ENCODE measurements around the gene BLTP3B. TPM values are rescaled to one million over a fixed set of nuclear protein-coding genes. Genes with fewer than 3 reads are reported as not detected.

Gene BLTP3B
- total and polyA plus RNA-seq, 2 experiments from 2014 or later = 14.1 to 21.9 TPM

- Histone ChIP-seq H3K9me3 (ENCODE audit: low read depth) (no peaks in the 10 kb centered on the region), H3K27me3 (no peaks in the 10 kb centered on the region), H3K27ac (no peak overlapping the region)
Observed at GRCh38 chr12:100151769-100152168, 9.1 kb upstream of the BLTP3B start.

DNA sequence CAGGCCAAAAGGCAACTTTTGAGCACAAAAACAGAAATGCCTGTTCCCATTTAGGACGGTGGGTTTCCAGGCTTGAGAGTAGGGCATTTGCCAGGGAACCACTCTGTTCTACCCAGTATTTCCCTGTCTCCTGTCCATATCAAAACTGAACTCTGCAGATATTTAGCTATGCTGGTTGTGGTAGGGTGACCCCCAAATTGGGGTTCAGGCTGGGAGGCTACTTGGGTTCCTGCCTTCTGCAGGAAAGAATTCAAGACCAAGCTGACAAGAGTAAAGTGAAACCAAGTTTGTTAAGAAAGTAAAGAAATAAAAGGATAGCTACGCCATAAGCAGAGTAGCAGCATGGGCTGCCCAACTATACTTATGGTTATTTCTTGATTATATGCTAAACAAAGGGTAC is 3.6 kb upstream of the BLTP3B start:
- no peaks in the 10 kb centered on the region for H3K9me3 ChIP-seq (ENCODE audit: low read depth)
- H3K27ac ChIP-seq = no peak overlapping the region
- DNase-seq (ENCODE audit: low read depth in 1 of 2, low spot score in 1 of 2) = no peak
- no peak overlapping the region for H3K4me3 ChIP-seq
- no peaks in the 10 kb centered on the region for H3K36me3 ChIP-seq
- H3K27me3 ChIP-seq = no peaks in the 10 kb centered on the region
- H3K4me1 ChIP-seq (ENCODE audit: low read depth) = peaks cover 5% of the 10 kb centered on the region
- TF ChIP-seq CTCF (IDR thresholded peaks at IDR 0.05; ENCODE audit: low read depth, low read length) = no peak

More at GRCh38 chr12:100151769-100152168, 9.1 kb upstream of the BLTP3B start:
- no peak for DNase-seq (ENCODE audit: low read depth in 1 of 2, low spot score in 1 of 2)
- no peak overlapping the region for H3K4me3 ChIP-seq
- no peak for TF ChIP-seq CTCF (IDR thresholded peaks at IDR 0.05; ENCODE audit: low read depth, low read length)
- H3K4me1 ChIP-seq (ENCODE audit: low read depth) = no peaks in the 10 kb centered on the region
- H3K36me3 ChIP-seq = no peaks in the 10 kb centered on the region

GRCh38 chr12:100145643-100146042 is 3.0 kb upstream of the BLTP3B start:
- DNase-seq (ENCODE audit: low read depth in 1 of 2, low spot score in 1 of 2) = no peak
- Histone ChIP-seq H3K27me3 (no peaks in the 10 kb centered on the region), H3K27ac (no peak overlapping the region), H3K4me3 (no peak overlapping the region), H3K36me3 (no peaks in the 10 kb centered on the region), H3K9me3 (ENCODE audit: low read depth) (no peaks in the 10 kb centered on the region), H3K4me1 (ENCODE audit: low read depth) (peaks cover 8% of the 10 kb centered on the region)
- TF ChIP-seq CTCF (IDR thresholded peaks at IDR 0.05; ENCODE audit: low read depth, low read length) = no peak

GRCh38 chr12:100141998-100142850 is 450 bp downstream of the BLTP3B start:
- no peaks in the 10 kb centered on the region for H3K36me3 ChIP-seq
- H3K4me1 ChIP-seq (ENCODE audit: low read depth) = peaks cover 22% of the 10 kb centered on the region
- H3K27me3 ChIP-seq = no peaks in the 10 kb centered on the region
- TF ChIP-seq CTCF (IDR thresholded peaks at IDR 0.05; ENCODE audit: low read depth, low read length) = no peak
- peak in 1 of 2 donors; percentile 79 for DNase-seq (ENCODE audit: low read depth in 1 of 2, low spot score in 1 of 2)
- H3K4me3 ChIP-seq = peak overlapping the region; percentile 97
- no peaks in the 10 kb centered on the region for H3K9me3 ChIP-seq (ENCODE audit: low read depth)
- peak overlapping the region; percentile 97 for H3K27ac ChIP-seq

GRCh38 chr12:100141666-100141997 is 1.0 kb downstream of the BLTP3B start:
- Histone ChIP-seq H3K9me3 (ENCODE audit: low read depth) (no peaks in the 10 kb centered on the region), H3K27ac (peak overlapping the region; percentile 97), H3K36me3 (no peaks in the 10 kb centered on the region), H3K27me3 (no peaks in the 10 kb centered on the region), H3K4me3 (peak overlapping the region; percentile 97), H3K4me1 (ENCODE audit: low read depth) (peaks cover 22% of the 10 kb centered on the region)
- no peak for TF ChIP-seq CTCF (IDR thresholded peaks at IDR 0.05; ENCODE audit: low read depth, low read length)
- peak in 1 of 2 donors; percentile 87 for DNase-seq (ENCODE audit: low read depth in 1 of 2, low spot score in 1 of 2)
